Activated CD8-positive, alpha-beta memory T cell treated with anti-CD3 and anti-CD28 coated beads for 36 hours (primary cell): ENCODE data around the gene CPAMD8. TPM values are rescaled to one million over a fixed set of nuclear protein-coding genes. Genes with fewer than 3 reads are reported as not detected.
"Not testable (repeated sequence)": the region's sequence is repeated elsewhere in the genome, so short reads cannot be mapped to it uniquely, and the experiment has no call there.

Experiments
- CTCF ChIA-PET: fragments of 350-600 bp; sonication (Branson Sonifier 250); formaldehyde crosslinking; loops from one replicate; lab custom pipeline; 2021; ENCODE audit warnings: antibody characterized with exemption; lab: Charles Lee
- POLR2A ChIA-PET: fragments of 350-600 bp; sonication (Branson Sonifier 250); formaldehyde crosslinking; loops from one replicate; lab custom pipeline; 2021; ENCODE audit warnings: antibody characterized with exemption; lab: Charles Lee
- total RNA-seq, 2 experiments: library from RNA; stranded (reverse); gene quantifications; one replicate each; pipeline ENCODE4 v1.2.3, GENCODE V29; 2021

Gene CPAMD8
- total RNA-seq, 2 experiments from 2014 or later: 0.15 TPM; not detected in 1

GRCh38 chr19:17048885-17049453 is 22.4 kb upstream of the CPAMD8 start:
- CTCF ChIA-PET: no interaction called here
- POLR2A ChIA-PET: no interaction called here

- ChIA-PET POLR2A (no interaction called here), CTCF (interaction anchor here (0.6 kb wide), 1 partner anchor 987 kb away, joined by 5 read pairs; no protein-coding TSS in a partner anchor)
Observed at GRCh38 chr19:17045907-17046502, 19.4 kb upstream of the CPAMD8 start.

GRCh38 chr19:17043744-17044143 is 17.1 kb upstream of the CPAMD8 start:
- CTCF ChIA-PET: no interaction called here
- POLR2A ChIA-PET: no interaction called here

- ChIA-PET POLR2A (no interaction called here), CTCF (no interaction called here)
Observed at GRCh38 chr19:17041976-17042375, 15.4 kb upstream of the CPAMD8 start.

- CTCF ChIA-PET: no interaction called here
- POLR2A ChIA-PET: no interaction called here
Observed at GRCh38 chr19:17037966-17038500, 11.4 kb upstream of the CPAMD8 start.

GRCh38 chr19:17037184-17037583 is 10.6 kb upstream of the CPAMD8 start:
- ChIA-PET POLR2A (no interaction called here), CTCF (no interaction called here)

GRCh38 chr19:17036640-17037039 is 10.0 kb upstream of the CPAMD8 start:
- ChIA-PET POLR2A (no interaction called here), CTCF (interaction anchor here (0.5 kb wide), 1 partner anchor 131 kb away, joined by 3 read pairs; no protein-coding TSS in a partner anchor)

- CTCF ChIA-PET: interaction anchor here (0.5 to 0.6 kb wide), 2 partner anchors 130 to 148 kb away, joined by 3 read pairs; no protein-coding TSS in a partner anchor
Observed at GRCh38 chr19:17035842-17036424, 9.3 kb upstream of the CPAMD8 start.

GRCh38 chr19:17031741-17032140 is 5.1 kb upstream of the CPAMD8 start:
- ChIA-PET POLR2A (no interaction called here), CTCF (no interaction called here)

More at GRCh38 chr19:17035842-17036424, 9.3 kb upstream of the CPAMD8 start:
- POLR2A ChIA-PET: no interaction called here

GRCh38 chr19:17027535-17027975 is 945 bp upstream of the CPAMD8 start:
- POLR2A ChIA-PET: no interaction called here
- CTCF ChIA-PET: no interaction called here

- ChIA-PET CTCF (no interaction called here), POLR2A (no interaction called here)
Observed at GRCh38 chr19:17025991-17026658, 485 bp downstream of the CPAMD8 start.

GRCh38 chr19:17025361-17025760 is 1.2 kb downstream of the CPAMD8 start:
- CTCF ChIA-PET: no interaction called here
- POLR2A ChIA-PET: no interaction called here

GRCh38 chr19:17024941-17025340 is 1.7 kb downstream of the CPAMD8 start:
- CTCF ChIA-PET: not testable (repeated sequence)

GRCh38 chr19:17023805-17024204 is 2.8 kb downstream of the CPAMD8 start:
- ChIA-PET POLR2A (no interaction called here), CTCF (no interaction called here)

More at GRCh38 chr19:17024941-17025340, 1.7 kb downstream of the CPAMD8 start:
- POLR2A ChIA-PET: not testable (repeated sequence)

GRCh38 chr19:17022738-17023137 is 3.9 kb downstream of the CPAMD8 start:
- ChIA-PET POLR2A (no interaction called here), CTCF (no interaction called here)

- CTCF ChIA-PET: no interaction called here
- POLR2A ChIA-PET: no interaction called here
Observed at GRCh38 chr19:17021793-17022590, 4.6 kb downstream of the CPAMD8 start.

- POLR2A ChIA-PET: no interaction called here
- CTCF ChIA-PET: no interaction called here
Observed at GRCh38 chr19:17021328-17021727, 5.3 kb downstream of the CPAMD8 start.

- CTCF ChIA-PET: no interaction called here
- POLR2A ChIA-PET: no interaction called here
Observed at GRCh38 chr19:17020823-17021222, 5.8 kb downstream of the CPAMD8 start.

- POLR2A ChIA-PET: no interaction called here
- CTCF ChIA-PET: no interaction called here
Observed at GRCh38 chr19:17020385-17020784, 6.2 kb downstream of the CPAMD8 start.
